ENCODE measurements around the gene EXOC3L2. TPM values are rescaled to one million over a fixed set of nuclear protein-coding genes. Genes with fewer than 3 reads are reported as not detected.
"Not testable (repeated sequence)": the region's sequence is repeated elsewhere in the genome, so short reads cannot be mapped to it uniquely, and the experiment has no call there.

The EXOC3L2 gene
- total RNA-seq: not detected

- no peak for ATAC-seq
- no peak for DNase-seq (ENCODE audit: low spot score in 2 of 2)
- Mint-ChIP-seq H3K36me3 (no peaks in the 10 kb centered on the region), H3K27ac (no peak within 1 kb of the TSS), H3K9me3 (no peaks in the 10 kb centered on the region)
Measured at GRCh38 chr19:45245334-45245787, at the start of gene EXOC3L2. TSS of gene EXOC3L2 (minus strand) at chr19:45245407. CDS start at chr19:45239045, 6,362 bp downstream.

- H3K27ac Mint-ChIP-seq: no peak overlapping the region
- no peaks in the 10 kb centered on the region for H3K9me3 Mint-ChIP-seq
- no peak for ATAC-seq
- peaks cover 19% of the 10 kb centered on the region in 2 donors for H3K36me3 Mint-ChIP-seq
- no peak for DNase-seq (ENCODE audit: low spot score in 2 of 2)
Measured at GRCh38 chr19:45294291-45295029, 49.3 kb upstream of the EXOC3L2 start.

GRCh38 chr19:45293682-45294081 is 48.5 kb upstream of the EXOC3L2 start:
- Mint-ChIP-seq H3K27ac (peak overlapping the region in 1 of 2 donors; percentile 93), H3K9me3 (no peaks in the 10 kb centered on the region), H3K36me3 (peaks cover 19% of the 10 kb centered on the region in 2 donors)
- peak; percentile 59 to 77 for ATAC-seq
- DNase-seq (ENCODE audit: low spot score in 2 of 2): peak in 1 of 2 donors; percentile 12

GRCh38 chr19:45291834-45292233 is 46.6 kb upstream of the EXOC3L2 start:
- Mint-ChIP-seq H3K27ac (no peak overlapping the region), H3K36me3 (peaks cover 19% of the 10 kb centered on the region in 2 donors), H3K9me3 (no peaks in the 10 kb centered on the region)
- DNase-seq (ENCODE audit: low spot score in 2 of 2): no peak
- no peak for ATAC-seq

GRCh38 chr19:45290381-45290931 is 45.2 kb upstream of the EXOC3L2 start:
- ATAC-seq: no peak
- peak overlapping the region in 1 of 2 donors; percentile 9 for H3K27ac Mint-ChIP-seq
- no peak for DNase-seq (ENCODE audit: low spot score in 2 of 2)
- no peaks in the 10 kb centered on the region for H3K9me3 Mint-ChIP-seq
- peaks cover 19% of the 10 kb centered on the region in 2 donors for H3K36me3 Mint-ChIP-seq

- ATAC-seq: no peak
- H3K36me3 Mint-ChIP-seq: peaks cover 5 to 8% of the 10 kb centered on the region in 2 donors
- no peak for DNase-seq (ENCODE audit: low spot score in 2 of 2)
- no peak overlapping the region for H3K27ac Mint-ChIP-seq
- no peaks in the 10 kb centered on the region for H3K9me3 Mint-ChIP-seq
Measured at GRCh38 chr19:45283443-45284033, 38.3 kb upstream of the EXOC3L2 start.

GRCh38 chr19:45280471-45280961 is 35.3 kb upstream of the EXOC3L2 start:
- H3K9me3 Mint-ChIP-seq: no peaks in the 10 kb centered on the region
- H3K27ac Mint-ChIP-seq: no peak overlapping the region
- DNase-seq (ENCODE audit: low spot score in 2 of 2): no peak
- peaks cover 5 to 8% of the 10 kb centered on the region in 2 donors for H3K36me3 Mint-ChIP-seq
- ATAC-seq: no peak

GRCh38 chr19:45279587-45280192 is 34.5 kb upstream of the EXOC3L2 start:
- Mint-ChIP-seq H3K36me3 (peaks cover 5 to 8% of the 10 kb centered on the region in 2 donors), H3K9me3 (no peaks in the 10 kb centered on the region), H3K27ac (peak overlapping the region in 1 of 2 donors; percentile 79)
- no peak for ATAC-seq
- no peak for DNase-seq (ENCODE audit: low spot score in 2 of 2)

- ATAC-seq: no peak
- Mint-ChIP-seq H3K27ac (no peak overlapping the region), H3K9me3 (no peaks in the 10 kb centered on the region), H3K36me3 (no peaks in the 10 kb centered on the region)
- DNase-seq (ENCODE audit: low spot score in 2 of 2): no peak
Measured at GRCh38 chr19:45278087-45278486, 32.9 kb upstream of the EXOC3L2 start.

- H3K9me3 Mint-ChIP-seq: no peaks in the 10 kb centered on the region
- DNase-seq (ENCODE audit: low spot score in 2 of 2) (no peak), ATAC-seq (no peak)
- no peaks in the 10 kb centered on the region for H3K36me3 Mint-ChIP-seq
- H3K27ac Mint-ChIP-seq: peak overlapping the region in 1 of 2 donors; percentile 72
Measured at GRCh38 chr19:45276284-45276687, 31.1 kb upstream of the EXOC3L2 start.

GRCh38 chr19:45275370-45275971 is 30.3 kb upstream of the EXOC3L2 start:
- Mint-ChIP-seq H3K9me3 (no peaks in the 10 kb centered on the region), H3K27ac (no peak overlapping the region), H3K36me3 (no peaks in the 10 kb centered on the region)
- ATAC-seq: no peak
- DNase-seq (ENCODE audit: low spot score in 2 of 2): no peak

GRCh38 chr19:45273521-45273855 is 28.3 kb upstream of the EXOC3L2 start:
- ATAC-seq: no peak
- Mint-ChIP-seq H3K27ac (no peak overlapping the region), H3K9me3 (no peaks in the 10 kb centered on the region), H3K36me3 (no peaks in the 10 kb centered on the region)
- no peak for DNase-seq (ENCODE audit: low spot score in 2 of 2)

- ATAC-seq: no peak
- Mint-ChIP-seq H3K9me3 (no peaks in the 10 kb centered on the region), H3K27ac (no peak overlapping the region), H3K36me3 (no peaks in the 10 kb centered on the region)
- no peak for DNase-seq (ENCODE audit: low spot score in 2 of 2)
Measured at GRCh38 chr19:45271735-45272108, 26.5 kb upstream of the EXOC3L2 start.

- no peak for ATAC-seq
- no peaks in the 10 kb centered on the region for H3K36me3 Mint-ChIP-seq
- no peaks in the 10 kb centered on the region for H3K9me3 Mint-ChIP-seq
- no peak for DNase-seq (ENCODE audit: low spot score in 2 of 2)
- H3K27ac Mint-ChIP-seq: no peak overlapping the region
Measured at GRCh38 chr19:45271098-45271734, 26.0 kb upstream of the EXOC3L2 start.

- DNase-seq (ENCODE audit: low spot score in 2 of 2); H3K27ac Mint-ChIP-seq; H3K9me3 Mint-ChIP-seq; H3K36me3 Mint-ChIP-seq; ATAC-seq: not testable (repeated sequence)
Measured at GRCh38 chr19:45269939-45270338, 24.7 kb upstream of the EXOC3L2 start.

GRCh38 chr19:45267296-45267695 is 22.1 kb upstream of the EXOC3L2 start:
- DNase-seq (ENCODE audit: low spot score in 2 of 2) (no peak), ATAC-seq (no peak)
- Mint-ChIP-seq H3K36me3 (no peaks in the 10 kb centered on the region), H3K27ac (no peak overlapping the region), H3K9me3 (no peaks in the 10 kb centered on the region)
